Sigmoid colon (tissue), 3 donors: ENCODE measurements around the gene CCDC92.

Experiments
- CTCF ChIP-seq, 4 experiments: fragments of 450-650 bp in 3 of 4; fragments of 200-600 bp in 1 of 4; IDR thresholded peaks; one replicate each; pipeline ENCODE4 v1.5.1; 2016 to 2019; ENCODE audit warnings: antibody characterized with exemption in 4 of 4, mild to moderate bottlenecking in 3 of 4, moderate library complexity in 2 of 4
- POLR2A ChIP-seq, 2 donors: fragments of 450-650 bp; IDR thresholded peaks; one replicate each; pipeline ENCODE4 v1.6.1; 2016; ENCODE audit warnings: antibody characterized with exemption in 2 of 2, mild to moderate bottlenecking in 2 of 2, moderate library complexity in 2 of 2

DNA sequence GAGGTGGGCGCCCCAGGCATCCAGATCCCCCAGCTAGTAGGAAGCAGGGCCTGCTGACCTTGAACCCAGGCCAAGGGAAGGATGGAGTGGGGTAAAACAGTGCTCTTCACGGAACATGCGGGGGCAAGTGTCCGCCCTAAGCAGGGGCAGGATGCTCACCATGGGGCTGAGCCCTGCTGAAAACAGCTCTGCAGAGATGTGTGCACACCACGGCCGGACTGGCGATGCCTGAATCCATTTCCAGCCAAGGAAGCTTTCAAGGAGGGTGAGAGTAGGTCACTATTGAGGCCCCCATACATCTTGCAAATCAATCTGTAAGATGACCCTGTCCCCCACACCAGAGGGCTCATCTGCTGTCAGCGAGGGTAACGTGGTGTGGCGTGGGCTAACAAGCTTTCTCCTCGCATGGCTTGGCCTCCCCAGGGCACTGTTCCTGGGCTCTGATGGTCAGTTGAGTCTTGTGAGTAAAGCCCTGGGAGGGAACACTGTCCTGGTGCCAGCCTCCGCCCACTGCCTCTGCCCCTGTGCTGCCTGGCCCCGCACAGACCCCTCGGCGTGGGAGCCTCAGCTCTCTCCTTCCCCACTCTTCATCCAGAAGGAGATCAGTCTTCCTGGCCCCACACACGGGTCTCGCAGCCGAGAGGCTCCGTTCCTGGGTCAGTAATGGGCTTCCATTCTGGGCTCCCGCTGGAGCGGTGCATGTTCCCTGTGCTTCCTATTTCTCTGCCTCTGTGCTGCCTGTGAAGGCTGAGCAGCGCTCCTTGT lies 69.1 kb downstream of the CCDC92 start:
- TF ChIP-seq CTCF (IDR thresholded peaks at IDR 0.05) = no peak
- TF ChIP-seq POLR2A (IDR thresholded peaks at IDR 0.05) = no peak
